Gastrocnemius medialis (tissue), 4 donors: ENCODE data around the gene DLAT.
A peak's percentile ranks its signal among the peaks of the same experiment; 100 is the strongest.

Experiments used
- CTCF ChIP-seq, 5 experiments: fragments of 450-650 bp in 3 of 5; fragments of 200-600 bp in 2 of 5; sonication (generic) in 2 of 5; IDR thresholded peaks in 4 of 5; conservative IDR thresholded peaks in 1 of 5; 1 replicate in 4 of 5; 2 replicates in 1 of 5; pipeline ENCODE4 v1.5.1; 2016 to 2019; ENCODE audit warnings: antibody characterized with exemption in 5 of 5, mild to moderate bottlenecking in 3 of 5, moderate library complexity in 3 of 5
- POLR2A ChIP-seq, 2 donors: fragments of 450-650 bp; IDR thresholded peaks; one replicate each; pipeline ENCODE4 v1.6.1; 2017; ENCODE audit warnings: antibody characterized with exemption in 2 of 2, mild to moderate bottlenecking in 2 of 2, moderate library complexity in 2 of 2

- TF ChIP-seq POLR2A (IDR thresholded peaks at IDR 0.05) (no peak), CTCF (IDR thresholded peaks at IDR 0.05 in 4 of 5, conservative IDR thresholded peaks at IDR 0.05 in 1 of 5) (peak in 1 of 5 experiments; percentile 17)
These were observed 20.8 kb upstream of the DLAT start for GRCh38 chr11:112004389-112004788.
